Smooth muscle cell (in vitro differentiated cells): ENCODE data around the gene TSPAN2. TPM values are rescaled to one million over a fixed set of nuclear protein-coding genes. Genes with fewer than 3 reads are reported as not detected.

Experiments used
- DNase-seq: peaks from one replicate; lab custom pipeline; 2025; ENCODE audit not compliant: unreplicated experiment; lab: John Stamatoyannopoulos, UW
- H2AFZ ChIP-seq: fragments of 200-600 bp; sonication (generic); 2 replicates; pipeline ENCODE4 v1.6.0; 2016; ENCODE audit warnings: antibody characterized with exemption, low read depth, mild to moderate bottlenecking
- H3F3A ChIP-seq: fragments of 200-600 bp; sonication (generic); 2 replicates; pipeline ENCODE4 v1.6.0; 2017; ENCODE audit warnings: antibody characterized with exemption, low read depth
- H3K27ac ChIP-seq: fragments of 200-600 bp; sonication (generic); 2 replicates; pipeline ENCODE4 v1.5.1; 2016; ENCODE audit warnings: low read depth, mild to moderate bottlenecking
- H3K27me3 ChIP-seq: fragments of 200-600 bp; sonication (generic); 2 replicates; pipeline ENCODE4 v1.6.1; 2016; ENCODE audit warnings: low read depth, mild to moderate bottlenecking
- H3K36me3 ChIP-seq: fragments of 200-600 bp; sonication (generic); 2 replicates; pipeline ENCODE4 v1.5.1; 2016; ENCODE audit warnings: low read depth
- H3K4me1 ChIP-seq: fragments of 200-600 bp; sonication (generic); 2 replicates; pipeline ENCODE4 v1.5.1; 2016; ENCODE audit warnings: low read depth
- H3K4me2 ChIP-seq: fragments of 200-600 bp; sonication (generic); 2 replicates; pipeline ENCODE4 v1.6.0; 2016; ENCODE audit warnings: mild to moderate bottlenecking
- H3K4me3 ChIP-seq: fragments of 200-600 bp; sonication (generic); 2 replicates; pipeline ENCODE4 v1.5.1; 2016; ENCODE audit warnings: mild to moderate bottlenecking
- H3K79me2 ChIP-seq: fragments of 200-600 bp; sonication (generic); 2 replicates; pipeline ENCODE4 v1.6.0; 2016; ENCODE audit warnings: low read depth, mild to moderate bottlenecking
- H3K9ac ChIP-seq: fragments of 200-600 bp; sonication (generic); 2 replicates; pipeline ENCODE4 v1.6.0; 2016; ENCODE audit warnings: low read depth
- H3K9me3 ChIP-seq: fragments of 200-600 bp; sonication (generic); replicated peaks from 2 replicates; pipeline ENCODE4 v1.5.1; 2016; ENCODE audit warnings: low read depth
- H4K20me1 ChIP-seq: fragments of 200-600 bp; sonication (generic); 2 replicates; pipeline ENCODE4 v1.6.0; 2016; ENCODE audit warnings: low read depth
- CTCF ChIP-seq: fragments of 200-600 bp; sonication (generic); IDR thresholded peaks from 2 replicates; pipeline ENCODE4 v1.5.1; 2017; ENCODE audit warnings: borderline replicate concordance, mild to moderate bottlenecking, antibody characterized with exemption; ENCODE audit not compliant: insufficient read depth, poor library complexity, severe bottlenecking
- WGBS: methylation state at CpG from one replicate; pipeline ENCODE4 v1.1.7; 2016; ENCODE audit warnings: low lambda C conversion rate; 5-methylcytosine and 5-hydroxymethylcytosine counted together
- polyA plus RNA-seq: library from polyadenylated mRNA; unstranded; fragments of >200 nt; fragmentation: Nextera tagmentation; extraction: Ambion mirVana; gene quantifications from 2 replicates; pipeline ENCODE4 v1.2.1, GENCODE V29; 2016
- total RNA-seq: library from RNA; depleted of rRNA; stranded (reverse); fragments of >200 nt; gene quantifications from 2 replicates; pipeline ENCODE4 v1.2.3, GENCODE V29; 2014

TSPAN2 gene
- total and polyA plus RNA-seq, 2 experiments from 2014 or later = 13.8 to 17.4 TPM

- H3K36me3 ChIP-seq = no peaks in the 10 kb centered on the region
- no peaks in the 10 kb centered on the region for H3K9me3 ChIP-seq
- no peak overlapping the region for H3K4me2 ChIP-seq
- no peak for TF ChIP-seq CTCF
- no peak for DNase-seq
- no peaks in the 10 kb centered on the region for H3F3A ChIP-seq
- H3K4me1 ChIP-seq = no peaks in the 10 kb centered on the region
- 72% methylated on average over 1 of the region's 1 CpG for WGBS
- H4K20me1 ChIP-seq = no peaks in the 10 kb centered on the region
- H3K79me2 ChIP-seq = no peaks in the 10 kb centered on the region
- H3K9ac ChIP-seq = no peak overlapping the region
- no peak overlapping the region for H2AFZ ChIP-seq
- no peak overlapping the region for H3K4me3 ChIP-seq
- H3K27ac ChIP-seq = no peak overlapping the region
- H3K27me3 ChIP-seq = no peaks in the 10 kb centered on the region
Observed at GRCh38 chr1:115035652-115036051, 53.7 kb downstream of the TSPAN2 start.

- 46% methylated on average over 2 of the region's 2 CpGs for WGBS
- Histone ChIP-seq H3K4me2 (no peak overlapping the region), H3K27me3 (no peaks in the 10 kb centered on the region), H3F3A (no peaks in the 10 kb centered on the region), H3K4me1 (no peaks in the 10 kb centered on the region), H2AFZ (peak overlapping the region; percentile 20), H3K9me3 (no peaks in the 10 kb centered on the region), H4K20me1 (no peaks in the 10 kb centered on the region), H3K4me3 (no peak overlapping the region), H3K9ac (no peak overlapping the region), H3K36me3 (no peaks in the 10 kb centered on the region), H3K79me2 (no peaks in the 10 kb centered on the region), H3K27ac (no peak overlapping the region)
- TF ChIP-seq CTCF = no peak
- DNase-seq = no peak
Observed at GRCh38 chr1:115031595-115031994, 57.7 kb downstream of the TSPAN2 start.

- H3K9me3 ChIP-seq = no peaks in the 10 kb centered on the region
- no peak for DNase-seq
- no peak within 1 kb of the TSS for H3K4me3 ChIP-seq
- H3F3A ChIP-seq = no peaks in the 10 kb centered on the region
- H3K79me2 ChIP-seq = no peaks in the 10 kb centered on the region
- no peak within 1 kb of the TSS for H3K27ac ChIP-seq
- H2AFZ ChIP-seq = no peak within 1 kb of the TSS
- H3K4me1 ChIP-seq = no peaks in the 10 kb centered on the region
- no peak for TF ChIP-seq CTCF
- no peak within 1 kb of the TSS for H3K4me2 ChIP-seq
- H4K20me1 ChIP-seq = no peaks in the 10 kb centered on the region
- H3K36me3 ChIP-seq = no peaks in the 10 kb centered on the region
- H3K9ac ChIP-seq = no peak within 1 kb of the TSS
- no peaks in the 10 kb centered on the region for H3K27me3 ChIP-seq
Observed at GRCh38 chr1:115029526-115029925, 59.8 kb downstream of the TSPAN2 start, which contains the start of gene TSHB. TSHB (plus strand) TSS chr1:115029826; CDS start chr1:115033363, 3,537 bp downstream.

GRCh38 chr1:115023593-115023992 is 65.7 kb downstream of the TSPAN2 start:
- TF ChIP-seq CTCF = no peak
- DNase-seq = no peak
- Histone ChIP-seq H4K20me1 (no peaks in the 10 kb centered on the region), H3K4me3 (no peak overlapping the region), H2AFZ (no peak overlapping the region), H3K27ac (no peak overlapping the region), H3F3A (no peaks in the 10 kb centered on the region), H3K27me3 (no peaks in the 10 kb centered on the region), H3K4me1 (no peaks in the 10 kb centered on the region), H3K9ac (no peak overlapping the region), H3K4me2 (no peak overlapping the region), H3K9me3 (no peaks in the 10 kb centered on the region), H3K36me3 (no peaks in the 10 kb centered on the region), H3K79me2 (no peaks in the 10 kb centered on the region)
